Measurements from ENCODE around the gene RGS12. TPM values are rescaled to one million over a fixed set of nuclear protein-coding genes. Genes with fewer than 3 reads are reported as not detected.

The RGS12 gene
- total RNA-seq, 1 donor from 2014 or later, result 21.9 TPM

DNA sequence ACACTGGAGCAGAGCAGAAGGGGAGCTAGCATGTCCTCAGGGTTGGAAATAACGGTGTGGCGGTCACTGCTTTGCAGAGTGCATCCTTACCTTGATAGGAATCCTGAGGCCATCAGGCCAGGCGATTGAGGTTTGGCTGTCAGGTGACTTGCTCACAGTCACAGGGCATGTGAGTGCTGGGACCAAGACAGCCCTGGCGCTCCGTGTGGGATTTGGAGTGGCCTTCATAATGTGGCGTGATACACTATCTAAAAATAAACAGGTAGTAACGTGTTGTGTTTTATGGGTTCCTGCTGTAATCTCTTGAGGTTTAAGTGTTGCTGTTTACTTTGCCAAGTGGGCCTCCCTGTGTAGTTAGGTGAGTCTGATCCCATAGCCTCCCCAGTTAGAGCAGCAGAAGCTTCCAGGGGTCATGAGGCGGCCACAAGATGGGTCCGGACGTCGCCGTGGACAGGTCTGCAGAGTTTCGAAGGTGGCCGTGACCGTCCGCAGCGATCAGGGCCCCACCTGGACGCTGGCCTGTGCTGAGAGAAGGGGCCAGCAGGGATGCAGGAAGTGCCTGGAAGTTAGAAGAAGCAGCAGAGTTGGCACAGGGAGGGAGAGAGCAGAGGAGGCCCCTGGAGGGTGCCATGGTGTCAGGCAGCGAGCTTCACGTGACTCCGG is 27.7 kb downstream of the RGS12 start:
- DNase-seq (ENCODE audit: low read depth) (no peak), FAIRE-seq (no peak)
- Histone ChIP-seq H3K36me3 (ENCODE audit: insufficient read depth, low read length) (no peaks in the 10 kb centered on the region), H4K20me1 (ENCODE audit: insufficient read depth, low read length) (peaks cover 60% of the 10 kb centered on the region), H3K4me3 (ENCODE audit: insufficient read depth, low read depth, low read length) (no peak overlapping the region), H3K9me3 (ENCODE audit: insufficient read depth, low read depth, low read length) (no peaks in the 10 kb centered on the region), H3K9ac (ENCODE audit: low read length) (no peak overlapping the region), H3K79me2 (ENCODE audit: insufficient read depth, low read length) (peaks cover 58% of the 10 kb centered on the region), H2AFZ (ENCODE audit: low read depth, low read length) (no peak overlapping the region), H3K4me2 (ENCODE audit: low read length) (no peak overlapping the region), H3K4me1 (ENCODE audit: insufficient read depth, low read length) (peaks cover 11% of the 10 kb centered on the region), H3K27ac (ENCODE audit: low read depth, low read length) (no peak overlapping the region), H3K27me3 (ENCODE audit: insufficient read depth, low read length) (no peaks in the 10 kb centered on the region)
- peaks cover 16% of the 10 kb centered on the region for H3K36me3 Mint-ChIP-seq (ENCODE audit: low read depth, unreplicated experiment)
- H3K27ac Mint-ChIP-seq (ENCODE audit: unreplicated experiment), result peak overlapping the region; percentile 34
- peaks cover 10% of the 10 kb centered on the region for H3K4me1 Mint-ChIP-seq (ENCODE audit: low read depth, unreplicated experiment)
- H3K4me3 Mint-ChIP-seq (ENCODE audit: unreplicated experiment), result no peak overlapping the region
- no peaks in the 10 kb centered on the region for H3K27me3 Mint-ChIP-seq (ENCODE audit: low read depth, unreplicated experiment)
- no peaks in the 10 kb centered on the region for H3K9me3 Mint-ChIP-seq (ENCODE audit: unreplicated experiment)
- no peak for TF ChIP-seq CTCF (IDR thresholded peaks at IDR 0.05; ENCODE audit: insufficient read depth, low read depth, low read length)
- TF ChIP-seq EZH2 (IDR thresholded peaks at IDR 0.05; ENCODE audit: insufficient read depth, low read length), result no peak

DNA sequence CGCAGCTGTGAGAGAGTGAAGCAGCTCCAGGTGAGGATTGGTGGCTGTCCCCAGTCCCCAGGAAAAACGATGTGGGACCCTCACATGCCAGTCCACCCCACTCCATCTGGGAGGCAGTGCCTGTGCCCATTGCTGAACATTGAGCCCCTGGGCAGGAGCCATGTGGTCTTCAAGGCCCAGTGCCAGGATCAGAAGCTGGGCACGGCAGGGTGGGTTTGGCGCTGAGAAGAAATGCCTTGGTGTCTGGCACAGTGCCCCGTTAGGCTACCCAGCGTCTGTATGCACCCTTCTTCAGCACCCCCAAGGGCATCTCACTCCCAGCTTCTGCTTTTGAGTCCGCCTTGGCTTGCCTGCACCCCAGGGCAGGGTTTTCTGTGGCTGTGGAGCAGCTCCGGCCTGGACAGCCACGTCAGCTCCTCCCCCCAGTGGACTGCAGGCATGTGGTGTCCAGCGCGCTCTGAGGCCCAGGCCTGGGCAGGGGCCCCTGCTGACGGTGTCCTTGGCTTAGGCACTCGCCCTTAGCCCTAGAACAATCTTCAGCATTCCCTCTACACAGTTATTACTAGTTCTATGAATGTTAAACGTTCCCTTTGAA is 28.6 kb downstream of the RGS12 start:
- H3K27ac ChIP-seq (ENCODE audit: low read depth, low read length), result peak overlapping the region; percentile 6

More for the DNA sequence above, 28.6 kb downstream of the RGS12 start:
- H3K27me3 Mint-ChIP-seq (ENCODE audit: low read depth, unreplicated experiment), result no peaks in the 10 kb centered on the region
- Histone ChIP-seq H3K36me3 (ENCODE audit: insufficient read depth, low read length) (no peaks in the 10 kb centered on the region), H3K4me3 (ENCODE audit: insufficient read depth, low read depth, low read length) (no peak overlapping the region), H3K4me2 (ENCODE audit: low read length) (peak overlapping the region; percentile 62), H3K4me1 (ENCODE audit: insufficient read depth, low read length) (peaks cover 11% of the 10 kb centered on the region), H2AFZ (ENCODE audit: low read depth, low read length) (no peak overlapping the region), H3K79me2 (ENCODE audit: insufficient read depth, low read length) (peaks cover 63% of the 10 kb centered on the region), H3K9me3 (ENCODE audit: insufficient read depth, low read depth, low read length) (no peaks in the 10 kb centered on the region), H4K20me1 (ENCODE audit: insufficient read depth, low read length) (peaks cover 64% of the 10 kb centered on the region), H3K27me3 (ENCODE audit: insufficient read depth, low read length) (no peaks in the 10 kb centered on the region), H3K9ac (ENCODE audit: low read length) (peak overlapping the region; percentile 41)
- H3K27ac Mint-ChIP-seq (ENCODE audit: unreplicated experiment), result peak overlapping the region; percentile 41
- TF ChIP-seq CTCF (IDR thresholded peaks at IDR 0.05; ENCODE audit: insufficient read depth, low read depth, low read length), result no peak
- TF ChIP-seq EZH2 (IDR thresholded peaks at IDR 0.05; ENCODE audit: insufficient read depth, low read length), result no peak
- DNase-seq (ENCODE audit: low read depth) (no peak), FAIRE-seq (no peak)
- peaks cover 10% of the 10 kb centered on the region for H3K4me1 Mint-ChIP-seq (ENCODE audit: low read depth, unreplicated experiment)
- no peaks in the 10 kb centered on the region for H3K9me3 Mint-ChIP-seq (ENCODE audit: unreplicated experiment)
- H3K36me3 Mint-ChIP-seq (ENCODE audit: low read depth, unreplicated experiment), result peaks cover 16% of the 10 kb centered on the region
- no peak overlapping the region for H3K4me3 Mint-ChIP-seq (ENCODE audit: unreplicated experiment)
